Breast epithelium (tissue), 4 donors: ENCODE measurements around the gene UBE2Q1. TPM values are rescaled to one million over a fixed set of nuclear protein-coding genes. Genes with fewer than 3 reads are reported as not detected.

Source experiments
- DNase-seq, 2 donors: peaks; one replicate each; pipeline ENCODE4 v3.0.0-alpha.2; 2019; ENCODE audit warnings: low spot score in 2 of 2
- H3K27ac ChIP-seq, 2 donors: fragments of 200-600 bp; sonication (generic) in 1 of 2; one replicate each; pipeline ENCODE4 v1.5.1; 2016 to 2019; ENCODE audit warnings: mild to moderate bottlenecking in 1 of 2
- H3K27me3 ChIP-seq, 2 donors: fragments of 200-600 bp; sonication (generic) in 1 of 2; one replicate each; pipeline versions ENCODE4 v1.5.1 to v1.6.0; 2017 to 2019; ENCODE audit warnings: control low read depth in 1 of 2, mild to moderate bottlenecking in 1 of 2
- H3K36me3 ChIP-seq: fragments of 200-600 bp; one replicate; pipeline ENCODE4 v1.5.1; 2019
- H3K4me1 ChIP-seq, 2 donors: fragments of 200-600 bp; sonication (generic); one replicate each; pipeline ENCODE4 v1.5.1; 2016 to 2019; ENCODE audit warnings: control low read depth in 1 of 2
- H3K4me3 ChIP-seq, 3 donors: fragments of 200-600 bp; sonication (generic); 1 replicate in 2 of 3; 2 replicates in 1 of 3; pipeline ENCODE4 v1.5.1; 2016 to 2019; ENCODE audit warnings: mild to moderate bottlenecking in 3 of 3, moderate library complexity in 2 of 3
- H3K9me3 ChIP-seq, 2 donors: fragments of 200-600 bp; sonication (generic) in 1 of 2; one replicate each; pipeline ENCODE4 v1.5.1; 2016 to 2019; ENCODE audit warnings: control low read depth in 1 of 2
- POLR2A ChIP-seq: fragments of 450-650 bp; IDR thresholded peaks from one replicate; pipeline ENCODE4 v1.6.1; 2016; ENCODE audit warnings: antibody characterized with exemption, mild to moderate bottlenecking, moderate library complexity
- POLR2AphosphoS5 ChIP-seq, 3 donors: sonication (generic); formaldehyde crosslinking; IDR thresholded peaks; one replicate each; pipeline ENCODE4 v1.6.1; 2017; ENCODE audit warnings: antibody characterized with exemption in 3 of 3
- intact Hi-C: fragments of 100-400 bp; cut with DNase I; formaldehyde crosslinking; loops from one replicate; pipeline ENCODE4 v1.15.1; 2023; ENCODE audit warnings: low total_unique reads
- total RNA-seq, 3 donors: library from RNA; depleted of rRNA; stranded (reverse); fragments of >200 nt; gene quantifications; one replicate each; pipeline ENCODE4 v1.1.0, GENCODE V29; 2016
- TF ChIP-seq, protein P1 (sequence below), 3 donors: fragments of 450-650 bp; IDR thresholded peaks; one replicate each; pipeline ENCODE4 v1.5.1; 2016 to 2017; ENCODE audit warnings: antibody characterized with exemption in 3 of 3, mild to moderate bottlenecking in 3 of 3, moderate library complexity in 3 of 3

Gene UBE2Q1
- total RNA-seq, 3 donors from 2014 or later, result 27.7 to 33.3 (median 30.2) TPM

DNA sequence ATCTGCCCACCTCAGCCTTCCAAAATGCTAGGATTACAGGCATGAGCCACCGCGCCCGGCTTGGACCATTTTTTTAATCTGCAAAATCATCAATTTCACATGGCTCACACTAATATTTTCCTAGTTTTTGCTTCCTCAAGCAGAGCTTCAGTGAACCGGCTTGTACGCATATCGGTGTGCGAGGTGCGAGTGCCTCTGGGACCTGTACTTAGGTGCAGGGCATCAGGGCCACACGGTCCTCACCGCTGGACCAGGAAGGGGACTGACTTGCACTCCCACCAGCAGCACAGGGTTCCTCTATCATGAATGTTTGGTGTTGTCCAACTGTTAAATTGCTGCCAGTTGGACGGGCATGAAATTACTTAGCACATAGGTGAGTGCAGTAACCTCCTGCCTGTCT, 40.8 kb downstream of the UBE2Q1 start:
- Histone ChIP-seq H3K27me3 (no peaks in the 10 kb centered on the region), H3K9me3 (no peaks in the 10 kb centered on the region), H3K36me3 (no peaks in the 10 kb centered on the region), H3K27ac (no peak overlapping the region), H3K4me1 (no peaks in the 10 kb centered on the region), H3K4me3 (no peak overlapping the region)
- DNase-seq, result no peak
- intact Hi-C loops, result no loop called here
- no peak for TF ChIP-seq POLR2A
- TF ChIP-seq POLR2AphosphoS5 (IDR thresholded peaks at IDR 0.05), result no peak
- TF ChIP-seq, protein P1, sequence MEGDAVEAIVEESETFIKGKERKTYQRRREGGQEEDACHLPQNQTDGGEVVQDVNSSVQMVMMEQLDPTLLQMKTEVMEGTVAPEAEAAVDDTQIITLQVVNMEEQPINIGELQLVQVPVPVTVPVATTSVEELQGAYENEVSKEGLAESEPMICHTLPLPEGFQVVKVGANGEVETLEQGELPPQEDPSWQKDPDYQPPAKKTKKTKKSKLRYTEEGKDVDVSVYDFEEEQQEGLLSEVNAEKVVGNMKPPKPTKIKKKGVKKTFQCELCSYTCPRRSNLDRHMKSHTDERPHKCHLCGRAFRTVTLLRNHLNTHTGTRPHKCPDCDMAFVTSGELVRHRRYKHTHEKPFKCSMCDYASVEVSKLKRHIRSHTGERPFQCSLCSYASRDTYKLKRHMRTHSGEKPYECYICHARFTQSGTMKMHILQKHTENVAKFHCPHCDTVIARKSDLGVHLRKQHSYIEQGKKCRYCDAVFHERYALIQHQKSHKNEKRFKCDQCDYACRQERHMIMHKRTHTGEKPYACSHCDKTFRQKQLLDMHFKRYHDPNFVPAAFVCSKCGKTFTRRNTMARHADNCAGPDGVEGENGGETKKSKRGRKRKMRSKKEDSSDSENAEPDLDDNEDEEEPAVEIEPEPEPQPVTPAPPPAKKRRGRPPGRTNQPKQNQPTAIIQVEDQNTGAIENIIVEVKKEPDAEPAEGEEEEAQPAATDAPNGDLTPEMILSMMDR (IDR thresholded peaks at IDR 0.05), result no peak

GRCh38 chr1:154514066-154514553, 44.4 kb downstream of the UBE2Q1 start:
- Histone ChIP-seq H3K4me3 (no peak overlapping the region), H3K4me1 (no peaks in the 10 kb centered on the region), H3K27ac (no peak overlapping the region), H3K9me3 (no peaks in the 10 kb centered on the region), H3K36me3 (no peaks in the 10 kb centered on the region), H3K27me3 (no peaks in the 10 kb centered on the region)
- no peak for TF ChIP-seq POLR2AphosphoS5 (IDR thresholded peaks at IDR 0.05)
- TF ChIP-seq, protein P1 (IDR thresholded peaks at IDR 0.05), result no peak
- no peak for TF ChIP-seq POLR2A
- intact Hi-C loops, result no loop called here
- no peak for DNase-seq

DNA sequence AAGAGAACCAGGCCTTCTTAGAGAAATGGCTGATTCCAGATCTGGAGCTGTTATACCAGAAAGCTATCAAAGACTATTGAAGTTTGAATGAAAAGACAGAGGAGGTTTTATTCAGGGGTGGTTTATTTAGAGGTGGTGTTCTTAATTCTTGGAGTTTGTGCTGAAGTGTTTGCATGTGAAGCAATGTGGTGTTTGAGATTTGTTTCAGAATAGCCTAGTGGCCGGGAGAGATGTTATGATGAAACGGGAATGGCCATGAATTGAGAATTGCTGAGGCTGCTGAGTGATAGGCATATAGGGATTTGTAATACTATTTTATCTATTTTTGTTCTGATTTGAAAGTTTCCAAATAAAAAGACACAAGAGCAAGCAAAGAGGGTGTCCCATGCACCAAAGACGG, 45.7 kb downstream of the UBE2Q1 start:
- Histone ChIP-seq H3K27me3 (no peaks in the 10 kb centered on the region), H3K9me3 (no peaks in the 10 kb centered on the region), H3K4me1 (no peaks in the 10 kb centered on the region), H3K27ac (no peak overlapping the region), H3K4me3 (no peak overlapping the region), H3K36me3 (no peaks in the 10 kb centered on the region)
- TF ChIP-seq POLR2AphosphoS5 (IDR thresholded peaks at IDR 0.05) (no peak), POLR2A (no peak)
- TF ChIP-seq, protein P1 (IDR thresholded peaks at IDR 0.05), result no peak
- no peak for DNase-seq
- intact Hi-C loops, result no loop called here

DNA sequence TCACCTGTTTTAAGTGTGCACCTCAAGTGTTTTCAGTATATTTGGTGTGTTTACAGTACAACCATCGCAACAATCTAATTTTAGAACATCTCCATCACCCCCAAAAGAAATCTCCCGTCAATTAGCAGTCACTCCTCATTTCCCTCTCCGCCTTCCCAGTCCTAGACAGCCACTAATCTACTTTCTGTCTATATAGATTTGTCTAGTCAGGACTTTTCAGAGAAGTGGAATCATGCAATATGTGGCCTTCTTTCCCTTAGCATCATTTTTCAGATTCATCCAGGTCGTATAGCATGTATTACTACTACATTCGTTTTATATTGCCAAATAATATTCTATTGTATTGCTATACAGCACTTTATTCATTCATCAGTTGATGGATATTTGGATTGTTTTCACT, 54.6 kb downstream of the UBE2Q1 start:
- no peaks in the 10 kb centered on the region for H3K9me3 ChIP-seq
- no peak for DNase-seq
- H3K4me3 ChIP-seq, result no peak overlapping the region
- intact Hi-C loops, result no loop called here
- no peaks in the 10 kb centered on the region for H3K36me3 ChIP-seq
- TF ChIP-seq POLR2A, result no peak
- no peak for TF ChIP-seq POLR2AphosphoS5 (IDR thresholded peaks at IDR 0.05)
- TF ChIP-seq, protein P1 (IDR thresholded peaks at IDR 0.05), result no peak
- H3K4me1 ChIP-seq, result no peaks in the 10 kb centered on the region
- H3K27ac ChIP-seq, result no peak overlapping the region
- H3K27me3 ChIP-seq, result peaks cover 0 to 12% of the 10 kb centered on the region in 2 donors

DNA sequence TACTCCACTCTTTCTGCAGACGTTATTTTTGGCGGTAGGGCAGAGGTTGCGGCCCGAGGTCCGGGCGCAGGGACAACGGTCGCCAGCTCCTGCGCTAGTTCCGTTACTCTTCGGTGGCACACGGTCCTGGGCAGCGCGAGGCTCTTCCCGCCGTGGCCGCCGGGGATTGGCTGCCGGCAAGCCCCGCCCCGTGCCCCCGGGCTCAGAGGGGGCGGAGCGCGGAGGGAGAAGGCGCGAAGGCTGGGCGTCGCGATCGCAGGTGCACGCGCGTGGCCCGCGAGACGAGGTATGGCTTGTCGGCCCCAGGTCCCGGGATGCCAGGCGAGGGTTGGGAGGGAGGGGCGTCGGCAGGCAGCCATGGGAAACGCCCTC, 55.7 kb downstream of the UBE2Q1 start:
- H3K27me3 ChIP-seq, result peaks cover 0 to 12% of the 10 kb centered on the region in 2 donors

More for the DNA sequence above, 55.7 kb downstream of the UBE2Q1 start:
- H3K4me1 ChIP-seq, result no peaks in the 10 kb centered on the region
- H3K27ac ChIP-seq, result peak overlapping the region in 1 of 2 donors; percentile 70
- no peaks in the 10 kb centered on the region for H3K9me3 ChIP-seq
- intact Hi-C loops, result no loop called here
- H3K36me3 ChIP-seq, result no peaks in the 10 kb centered on the region
- no peak for TF ChIP-seq POLR2A
- peak overlapping the region; percentile 59 to 70 (median 59) for H3K4me3 ChIP-seq
- DNase-seq, result no peak
